ENCODE results near the gene PPP3R1. TPM values are rescaled to one million over a fixed set of nuclear protein-coding genes. Genes with fewer than 3 reads are reported as not detected.

Gene PPP3R1
- total and polyA plus RNA-seq, 10 of the 15 experiments (the other 5 are each of a cell fraction or from before 2014, with no cell fraction given), result 1.5 to 61.0 (median 15.8) TPM

DNA sequence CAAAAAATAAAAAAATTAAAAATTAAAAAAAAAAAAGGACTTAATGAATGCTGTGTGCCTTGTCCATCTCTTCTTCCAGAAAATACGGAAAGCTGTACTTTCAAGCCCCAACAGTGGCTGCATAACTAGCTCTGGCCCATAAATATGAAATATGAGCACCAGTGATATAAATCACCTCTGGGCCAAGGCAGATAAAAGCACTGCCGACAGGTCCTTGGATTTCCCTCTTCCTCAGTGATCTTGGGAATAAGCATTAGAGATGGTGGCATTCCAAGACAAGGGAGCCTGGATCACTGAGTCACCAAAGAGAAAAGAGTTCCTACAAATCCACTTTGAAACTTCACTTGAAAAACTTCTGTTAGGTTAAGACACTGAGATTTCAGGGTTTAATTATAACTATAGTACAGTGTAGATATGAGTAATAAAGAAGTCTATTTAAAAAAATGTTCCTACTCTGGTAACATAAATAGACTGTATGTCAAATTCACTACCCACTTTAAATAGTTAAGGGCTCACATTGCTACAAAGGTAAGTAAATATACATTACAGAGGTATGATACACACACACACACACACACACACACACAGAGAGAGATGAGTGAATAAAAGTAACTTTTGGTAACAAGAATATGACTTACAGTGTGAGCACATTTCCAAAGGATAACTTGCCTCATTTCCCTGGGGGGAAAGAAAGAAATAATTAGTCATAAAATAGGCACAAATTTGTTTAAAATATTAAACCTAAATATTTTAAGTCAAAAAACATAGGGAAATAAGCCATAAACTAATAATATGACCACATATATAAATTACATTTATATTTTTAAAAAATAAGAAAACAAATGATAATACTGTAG lies 35.6 kb downstream of the PPP3R1 start (continued):
- TF ChIP-seq RCOR1 (conservative IDR thresholded peaks at IDR 0.05; ENCODE audit: low read depth, low read length) (no peak), BRCA1 (IDR thresholded peaks at IDR 0.05; ENCODE audit: low read depth, low read length) (no peak), NRF1 (conservative IDR thresholded peaks at IDR 0.05; ENCODE audit: low read depth, low read length) (no peak), HDAC6 (IDR thresholded peaks at IDR 0.05; ENCODE audit: unreplicated experiment) (no peak), ZNF274 (IDR thresholded peaks at IDR 0.05; ENCODE audit: insufficient read depth, insufficient read length) (no peak), EP300 (IDR thresholded peaks at IDR 0.05; ENCODE audit: borderline replicate concordance in 1 of 2, control insufficient read depth in 1 of 2, low read depth in 2 of 2, low read length in 2 of 2) (no peak), HSF1 (IDR thresholded peaks at IDR 0.05; ENCODE audit: low read depth, low read length) (no peak), CBX3 (IDR thresholded peaks at IDR 0.05; ENCODE audit: borderline replicate concordance, low read depth) (no peak), IKZF2 (IDR thresholded peaks at IDR 0.05) (no peak; a peak in 1 of 4 replicates), ZNF384 (IDR thresholded peaks at IDR 0.05; ENCODE audit: borderline replicate concordance, low read depth, low read length) (no peak), EZH2 (IDR thresholded peaks at IDR 0.05; ENCODE audit: borderline replicate concordance, control insufficient read depth, low read depth, low read length) (no peak), POLR2A (IDR thresholded peaks at IDR 0.05; ENCODE audit: low read depth, low read length) (no peak), ASH2L (IDR thresholded peaks at IDR 0.05; ENCODE audit: borderline replicate concordance, low read depth) (no peak), STAT1 (conservative IDR thresholded peaks at IDR 0.05) (no peak), MEF2A (IDR thresholded peaks at IDR 0.05; ENCODE audit: insufficient read depth, low read depth, low read length) (peak; percentile 98)
- TF ChIP-seq, protein P1, sequence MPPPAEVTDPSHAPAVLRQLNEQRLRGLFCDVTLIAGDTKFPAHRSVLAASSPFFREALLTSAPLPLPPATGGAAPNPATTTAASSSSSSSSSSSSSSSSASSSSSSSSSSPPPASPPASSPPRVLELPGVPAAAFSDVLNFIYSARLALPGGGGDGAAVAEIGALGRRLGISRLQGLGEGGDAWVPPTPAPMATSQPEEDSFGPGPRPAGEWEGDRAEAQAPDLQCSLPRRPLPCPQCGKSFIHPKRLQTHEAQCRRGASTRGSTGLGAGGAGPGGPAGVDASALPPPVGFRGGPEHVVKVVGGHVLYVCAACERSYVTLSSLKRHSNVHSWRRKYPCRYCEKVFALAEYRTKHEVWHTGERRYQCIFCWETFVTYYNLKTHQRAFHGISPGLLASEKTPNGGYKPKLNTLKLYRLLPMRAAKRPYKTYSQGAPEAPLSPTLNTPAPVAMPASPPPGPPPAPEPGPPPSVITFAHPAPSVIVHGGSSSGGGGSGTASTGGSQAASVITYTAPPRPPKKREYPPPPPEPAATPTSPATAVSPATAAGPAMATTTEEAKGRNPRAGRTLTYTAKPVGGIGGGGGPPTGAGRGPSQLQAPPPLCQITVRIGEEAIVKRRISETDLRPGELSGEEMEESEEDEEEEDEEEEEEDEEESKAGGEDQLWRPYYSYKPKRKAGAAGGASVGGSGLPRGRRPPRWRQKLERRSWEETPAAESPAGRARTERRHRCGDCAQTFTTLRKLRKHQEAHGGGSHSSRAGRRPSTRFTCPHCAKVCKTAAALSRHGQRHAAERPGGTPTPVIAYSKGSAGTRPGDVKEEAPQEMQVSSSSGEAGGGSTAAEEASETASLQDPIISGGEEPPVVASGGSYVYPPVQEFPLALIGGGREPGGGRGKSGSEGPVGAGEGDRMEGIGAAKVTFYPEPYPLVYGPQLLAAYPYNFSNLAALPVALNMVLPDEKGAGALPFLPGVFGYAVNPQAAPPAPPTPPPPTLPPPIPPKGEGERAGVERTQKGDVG (CRISPR knock-in tag; IDR thresholded peaks at IDR 0.05), result no peak
- TF ChIP-seq, protein P2, sequence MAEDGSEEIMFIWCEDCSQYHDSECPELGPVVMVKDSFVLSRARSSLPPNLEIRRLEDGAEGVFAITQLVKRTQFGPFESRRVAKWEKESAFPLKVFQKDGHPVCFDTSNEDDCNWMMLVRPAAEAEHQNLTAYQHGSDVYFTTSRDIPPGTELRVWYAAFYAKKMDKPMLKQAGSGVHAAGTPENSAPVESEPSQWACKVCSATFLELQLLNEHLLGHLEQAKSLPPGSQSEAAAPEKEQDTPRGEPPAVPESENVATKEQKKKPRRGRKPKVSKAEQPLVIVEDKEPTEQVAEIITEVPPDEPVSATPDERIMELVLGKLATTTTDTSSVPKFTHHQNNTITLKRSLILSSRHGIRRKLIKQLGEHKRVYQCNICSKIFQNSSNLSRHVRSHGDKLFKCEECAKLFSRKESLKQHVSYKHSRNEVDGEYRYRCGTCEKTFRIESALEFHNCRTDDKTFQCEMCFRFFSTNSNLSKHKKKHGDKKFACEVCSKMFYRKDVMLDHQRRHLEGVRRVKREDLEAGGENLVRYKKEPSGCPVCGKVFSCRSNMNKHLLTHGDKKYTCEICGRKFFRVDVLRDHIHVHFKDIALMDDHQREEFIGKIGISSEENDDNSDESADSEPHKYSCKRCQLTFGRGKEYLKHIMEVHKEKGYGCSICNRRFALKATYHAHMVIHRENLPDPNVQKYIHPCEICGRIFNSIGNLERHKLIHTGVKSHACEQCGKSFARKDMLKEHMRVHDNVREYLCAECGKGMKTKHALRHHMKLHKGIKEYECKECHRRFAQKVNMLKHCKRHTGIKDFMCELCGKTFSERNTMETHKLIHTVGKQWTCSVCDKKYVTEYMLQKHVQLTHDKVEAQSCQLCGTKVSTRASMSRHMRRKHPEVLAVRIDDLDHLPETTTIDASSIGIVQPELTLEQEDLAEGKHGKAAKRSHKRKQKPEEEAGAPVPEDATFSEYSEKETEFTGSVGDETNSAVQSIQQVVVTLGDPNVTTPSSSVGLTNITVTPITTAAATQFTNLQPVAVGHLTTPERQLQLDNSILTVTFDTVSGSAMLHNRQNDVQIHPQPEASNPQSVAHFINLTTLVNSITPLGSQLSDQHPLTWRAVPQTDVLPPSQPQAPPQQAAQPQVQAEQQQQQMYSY (CRISPR knock-in tag; IDR thresholded peaks at IDR 0.05), result no peak
- TF ChIP-seq, protein P3, sequence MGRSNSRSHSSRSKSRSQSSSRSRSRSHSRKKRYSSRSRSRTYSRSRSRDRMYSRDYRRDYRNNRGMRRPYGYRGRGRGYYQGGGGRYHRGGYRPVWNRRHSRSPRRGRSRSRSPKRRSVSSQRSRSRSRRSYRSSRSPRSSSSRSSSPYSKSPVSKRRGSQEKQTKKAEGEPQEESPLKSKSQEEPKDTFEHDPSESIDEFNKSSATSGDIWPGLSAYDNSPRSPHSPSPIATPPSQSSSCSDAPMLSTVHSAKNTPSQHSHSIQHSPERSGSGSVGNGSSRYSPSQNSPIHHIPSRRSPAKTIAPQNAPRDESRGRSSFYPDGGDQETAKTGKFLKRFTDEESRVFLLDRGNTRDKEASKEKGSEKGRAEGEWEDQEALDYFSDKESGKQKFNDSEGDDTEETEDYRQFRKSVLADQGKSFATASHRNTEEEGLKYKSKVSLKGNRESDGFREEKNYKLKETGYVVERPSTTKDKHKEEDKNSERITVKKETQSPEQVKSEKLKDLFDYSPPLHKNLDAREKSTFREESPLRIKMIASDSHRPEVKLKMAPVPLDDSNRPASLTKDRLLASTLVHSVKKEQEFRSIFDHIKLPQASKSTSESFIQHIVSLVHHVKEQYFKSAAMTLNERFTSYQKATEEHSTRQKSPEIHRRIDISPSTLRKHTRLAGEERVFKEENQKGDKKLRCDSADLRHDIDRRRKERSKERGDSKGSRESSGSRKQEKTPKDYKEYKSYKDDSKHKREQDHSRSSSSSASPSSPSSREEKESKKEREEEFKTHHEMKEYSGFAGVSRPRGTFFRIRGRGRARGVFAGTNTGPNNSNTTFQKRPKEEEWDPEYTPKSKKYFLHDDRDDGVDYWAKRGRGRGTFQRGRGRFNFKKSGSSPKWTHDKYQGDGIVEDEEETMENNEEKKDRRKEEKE (IDR thresholded peaks at IDR 0.05), result no peak

Data from GM12878 (cell line).